NCI-H446 (cell line): ENCODE measurements around the gene DLX6.

Source experiments
- DNase-seq, 2 experiments: peaks; one replicate each; lab custom pipeline; 2025; lab: John Stamatoyannopoulos, UW

Gene DLX6

DNA sequence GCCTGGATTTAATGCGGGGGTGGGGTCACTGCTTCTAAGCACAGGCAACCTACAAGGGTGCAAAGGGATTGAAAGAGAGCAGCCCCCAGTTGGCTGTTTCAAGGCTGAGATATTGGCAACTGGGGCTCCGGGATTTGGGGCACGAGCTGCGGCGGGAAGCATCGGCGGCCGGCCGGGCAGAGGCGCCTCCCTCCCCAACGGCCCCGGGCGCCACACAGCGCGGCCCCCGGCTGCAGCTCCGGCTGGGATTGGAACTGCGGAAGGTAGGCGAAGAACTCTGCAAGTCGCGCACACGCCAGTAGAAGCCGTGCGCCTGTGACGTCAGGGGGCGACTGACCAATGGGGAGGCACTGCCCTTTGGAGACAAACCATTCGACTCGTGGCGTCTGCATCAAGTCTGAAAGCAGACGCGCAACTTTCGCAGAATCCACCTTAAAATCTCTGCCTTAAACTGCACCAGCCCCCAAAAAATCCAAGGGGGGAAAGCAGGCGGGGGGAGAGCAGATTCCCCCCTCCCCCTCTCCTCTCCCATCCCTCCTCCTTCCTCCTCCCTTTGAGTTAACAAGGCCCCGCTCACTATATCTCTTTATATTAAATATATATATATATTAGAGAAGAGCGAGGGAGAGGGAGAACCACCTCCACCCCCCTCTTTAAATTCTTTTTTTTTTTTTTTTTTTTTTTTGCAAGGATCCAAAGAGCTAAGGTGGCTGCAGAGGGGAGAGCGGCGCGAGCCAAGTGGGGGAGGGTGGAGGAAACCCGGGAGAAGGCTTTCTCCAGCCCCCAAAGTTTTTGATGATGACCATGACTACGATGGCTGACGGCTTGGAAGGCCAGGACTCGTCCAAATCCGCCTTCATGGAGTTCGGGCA is at the start of gene DLX6:
Gene DLX6 (plus strand): TSS at position 371 of the 872 bp plus-strand sequence. CDS start 425 bp downstream, at position 796.
- DNase-seq: peak; percentile 70 to 93

DNA sequence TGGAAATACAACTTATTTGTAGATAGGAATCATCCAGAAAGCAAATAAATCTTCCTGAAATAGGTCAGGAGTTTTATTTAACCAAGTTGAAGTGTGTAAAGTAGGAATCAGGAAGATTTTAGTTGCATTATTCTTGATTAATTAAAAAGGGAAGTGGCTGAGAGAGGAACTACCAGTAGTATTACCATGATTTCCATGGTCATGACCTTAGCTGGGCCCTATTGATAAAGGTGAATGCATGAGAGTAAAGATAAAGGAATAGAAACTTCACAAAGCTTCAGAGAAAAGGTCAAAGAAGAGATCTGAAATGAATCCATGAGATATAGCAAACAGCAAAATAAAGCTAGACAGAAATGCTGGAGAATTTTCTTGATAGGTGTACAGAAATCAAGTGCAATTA is 46.2 kb upstream of the DLX6 start:
- DNase-seq: no peak

DNA sequence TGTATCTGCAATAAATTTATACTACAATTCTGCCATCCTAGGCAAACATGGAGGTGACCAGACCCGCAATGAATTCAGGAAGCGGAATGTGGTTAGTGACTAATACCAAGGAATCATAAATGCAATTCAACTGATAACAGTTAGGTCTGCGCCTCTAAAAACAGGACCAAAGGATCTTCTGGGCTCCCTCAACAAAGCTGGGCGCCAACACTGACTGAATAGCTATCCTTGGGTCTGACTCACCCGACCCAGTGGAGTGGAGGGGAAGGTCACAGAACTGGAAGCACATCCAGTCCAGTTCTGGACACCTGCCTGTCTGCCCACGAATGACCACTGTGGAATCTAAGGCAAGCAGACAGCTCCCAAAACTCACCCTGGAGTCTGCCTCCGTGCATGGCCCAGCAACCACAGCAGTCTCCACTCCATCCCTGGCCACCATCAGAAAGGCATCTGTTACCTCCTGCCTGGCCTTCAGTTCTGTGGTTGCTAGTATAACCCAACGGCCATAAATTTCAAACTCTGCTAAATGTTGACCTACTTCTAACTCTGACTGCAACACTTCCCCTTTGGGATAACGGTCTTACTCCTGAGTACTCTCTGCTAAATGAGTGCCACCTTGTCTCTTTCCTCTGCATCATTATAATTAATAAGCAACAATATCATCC is 43.0 kb upstream of the DLX6 start:
- no peak for DNase-seq

DNA sequence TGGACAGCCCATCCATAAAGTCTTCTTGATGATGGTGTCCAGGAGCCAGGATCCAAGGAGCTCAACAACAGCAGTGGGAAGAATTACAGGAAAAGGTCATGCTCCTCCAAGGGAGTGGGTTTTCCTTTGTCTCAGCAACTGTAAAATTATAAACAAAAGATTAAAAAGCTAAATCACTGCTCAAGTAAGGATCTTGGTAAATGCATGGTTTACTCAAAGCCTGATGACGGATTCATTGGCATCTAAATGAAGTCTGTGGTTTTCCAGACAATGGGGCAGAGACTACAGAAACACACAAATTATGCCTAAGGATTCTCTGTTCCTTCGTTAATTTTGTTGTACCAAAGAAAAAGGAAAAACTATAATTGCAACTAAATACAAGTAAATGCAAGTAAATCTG is 36.4 kb upstream of the DLX6 start:
- DNase-seq: no peak

DNA sequence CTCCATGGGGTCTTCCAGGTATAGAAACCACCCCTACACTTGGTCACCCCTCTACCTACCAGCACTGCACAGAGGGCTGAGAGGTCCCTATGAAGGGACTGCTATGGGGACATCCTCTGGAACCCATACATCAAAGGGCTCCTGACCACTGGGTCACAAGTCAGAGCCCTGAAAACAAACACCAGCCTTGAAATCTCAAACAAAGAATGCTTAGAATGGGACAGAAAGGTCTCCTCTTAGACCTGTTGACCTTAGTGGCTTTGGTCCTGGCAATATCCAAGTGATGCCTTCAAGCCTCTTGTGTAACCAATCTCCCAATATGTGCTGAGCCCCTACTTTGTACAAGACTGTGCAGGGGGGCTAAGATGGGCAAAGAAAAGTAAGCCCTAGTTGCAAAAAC is 34.6 kb upstream of the DLX6 start:
- DNase-seq: no peak

DNA sequence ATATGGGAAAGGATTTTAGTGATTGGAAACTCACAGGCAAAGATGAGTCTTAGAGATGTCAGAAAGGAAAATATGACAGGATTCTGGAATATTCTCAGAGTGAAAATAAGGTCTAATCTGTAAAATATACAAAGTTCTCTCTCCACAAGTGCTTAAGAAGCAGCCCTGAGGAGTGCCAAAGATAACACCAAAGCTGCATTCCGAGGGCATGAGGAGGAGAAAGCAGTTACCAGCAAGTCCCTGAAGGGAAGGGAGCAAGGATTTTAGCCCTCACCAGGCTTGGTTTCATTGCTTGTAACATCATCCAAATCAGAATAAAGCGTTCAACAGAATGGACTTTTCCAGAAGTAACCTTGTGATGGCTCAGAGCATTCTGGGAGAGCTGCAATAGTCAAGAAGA is 31.4 kb upstream of the DLX6 start:
- DNase-seq: no peak

DNA sequence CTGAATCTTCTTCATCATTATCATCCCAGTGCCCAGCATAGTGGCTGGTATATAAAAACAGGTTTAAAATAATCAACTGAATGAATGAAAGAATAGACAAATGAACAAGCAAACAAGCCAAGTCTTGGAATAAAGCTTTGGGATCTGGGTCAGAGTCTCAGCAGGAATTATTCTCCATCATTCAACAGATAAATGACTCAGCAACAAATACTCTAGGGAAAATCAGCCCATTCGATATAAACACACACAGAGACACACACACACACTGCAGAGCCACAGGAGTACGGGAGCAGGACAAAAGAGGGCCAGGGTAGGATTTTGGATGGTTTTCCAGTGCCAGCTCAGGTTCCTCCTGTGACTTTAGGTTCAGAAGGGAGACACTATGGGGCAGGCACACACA is 29.2 kb upstream of the DLX6 start:
- no peak for DNase-seq

DNA sequence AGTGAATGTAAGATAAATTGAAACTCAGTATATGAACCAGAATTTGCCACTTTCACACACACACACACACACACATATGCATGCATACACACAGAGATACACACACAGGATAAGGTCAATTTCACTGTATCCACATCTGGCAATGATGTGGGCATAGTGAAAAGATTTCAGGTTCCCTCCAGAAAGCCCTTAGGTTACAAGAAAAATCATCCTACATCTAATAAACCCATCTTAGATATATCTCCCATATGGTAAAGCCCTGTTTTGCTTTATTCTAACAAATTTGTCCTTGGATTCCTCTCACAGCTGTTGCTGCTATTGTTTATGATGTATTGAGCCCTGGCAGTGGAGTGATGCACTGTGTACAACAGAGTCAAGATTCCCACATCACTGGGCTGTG is 27.9 kb upstream of the DLX6 start:
- no peak for DNase-seq

DNA sequence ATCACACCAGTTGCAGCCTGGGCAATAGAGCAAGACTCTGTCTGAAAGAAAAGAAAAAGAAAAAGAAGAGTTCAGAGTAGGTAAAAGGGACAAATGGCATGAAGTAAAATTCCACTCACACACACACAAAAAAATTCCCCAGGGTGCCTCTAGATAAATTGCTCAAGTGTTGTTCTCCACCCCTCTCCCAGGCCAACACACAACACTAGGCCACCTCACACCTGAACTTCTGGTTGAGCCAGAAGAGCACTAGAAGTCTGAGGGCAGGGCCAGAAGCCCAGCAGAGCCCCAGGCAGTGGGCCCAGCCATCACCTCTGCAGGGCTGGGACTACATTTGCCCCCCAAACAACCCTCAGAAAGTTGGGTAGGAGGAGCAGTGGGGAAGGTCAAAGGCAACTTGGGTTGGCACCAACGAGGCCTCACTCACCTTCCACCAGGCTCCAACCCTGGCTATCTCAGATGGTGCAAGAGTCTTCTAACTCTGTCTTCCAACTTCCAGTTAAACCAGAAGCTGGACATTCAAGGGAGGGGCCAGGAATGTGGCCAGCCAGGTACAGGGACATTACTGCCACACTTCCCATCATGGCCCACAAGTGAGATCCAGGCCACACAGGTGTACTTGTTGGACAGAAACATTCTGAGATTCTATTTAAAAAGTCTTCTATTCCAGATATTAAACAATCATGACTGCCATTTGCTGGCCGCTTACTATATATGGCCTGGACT is 25.6 kb upstream of the DLX6 start:
- DNase-seq: no peak

DNA sequence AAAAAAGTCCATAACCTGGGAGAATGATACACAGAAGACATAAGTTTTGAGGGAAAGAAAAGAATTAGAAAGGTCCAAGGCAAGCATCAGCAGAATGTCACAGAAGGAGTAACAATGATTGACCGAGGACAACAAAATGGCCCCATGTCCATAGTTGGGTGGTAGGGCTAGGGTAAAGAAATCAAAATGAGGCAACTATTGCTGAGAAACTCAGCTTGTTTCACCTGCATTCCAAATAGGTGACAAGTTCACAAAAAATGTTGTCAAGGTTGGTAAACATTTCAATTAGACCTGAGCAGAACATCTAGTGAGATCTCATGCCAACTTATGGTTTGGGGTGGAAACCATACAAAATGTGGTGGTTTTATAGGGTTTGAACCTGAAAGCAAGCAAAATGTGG is 22.8 kb upstream of the DLX6 start:
- DNase-seq: no peak

DNA sequence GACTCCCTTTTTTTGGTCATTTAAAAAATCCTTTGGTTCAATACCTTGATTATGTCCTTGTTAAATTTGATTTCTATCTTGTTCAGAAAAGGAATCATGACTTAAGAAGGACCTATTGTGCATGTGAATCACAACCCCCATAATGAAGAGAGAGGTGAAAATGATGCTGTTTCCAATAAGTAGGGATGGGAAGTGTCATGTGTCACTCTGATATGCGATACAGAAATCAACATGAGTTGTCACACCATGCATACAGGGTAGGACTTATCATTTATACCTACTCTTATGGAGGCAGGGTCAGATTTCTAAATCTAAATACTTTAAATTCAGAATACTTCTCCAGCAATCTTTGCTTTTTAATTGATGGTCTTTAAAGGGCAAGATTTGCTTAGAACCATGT is 19.4 kb upstream of the DLX6 start:
- DNase-seq: no peak

DNA sequence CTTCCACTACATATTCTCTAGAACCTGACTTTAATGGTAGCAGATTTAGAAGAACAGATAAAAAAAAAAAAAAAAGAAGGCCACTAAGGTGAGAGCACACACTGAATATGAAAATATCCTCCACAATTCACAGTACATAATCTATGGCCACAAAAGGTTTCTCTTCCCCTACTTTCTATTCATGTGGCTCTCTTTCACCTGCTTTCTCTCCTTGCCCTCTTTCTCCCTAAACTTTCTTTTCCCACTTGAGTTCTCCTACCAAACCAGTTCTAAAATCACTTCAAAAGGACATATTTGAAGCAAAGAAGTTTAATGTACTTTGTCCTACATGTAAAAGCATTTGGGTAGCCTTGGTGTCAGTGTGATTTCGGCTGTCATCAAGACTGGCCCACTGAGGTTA is 18.5 kb upstream of the DLX6 start:
- DNase-seq: no peak

DNA sequence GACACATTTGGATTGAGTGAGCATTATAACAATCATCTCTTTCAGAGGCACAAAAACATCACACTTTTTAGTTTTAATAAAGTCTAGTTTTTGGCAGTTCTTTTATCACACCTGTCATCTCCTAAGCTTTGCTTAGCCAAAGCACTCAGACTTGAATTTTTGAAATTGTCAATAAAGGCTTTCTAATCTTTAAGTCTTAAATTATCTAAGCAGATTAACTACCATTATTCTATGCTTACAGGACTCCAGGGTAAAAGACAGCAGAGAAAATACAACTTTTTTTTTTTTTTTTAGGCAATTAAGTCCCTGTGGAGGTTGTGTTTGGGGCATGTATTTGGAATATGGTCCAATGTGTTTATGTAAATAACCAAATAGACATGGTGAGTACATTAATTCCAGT is 17.6 kb upstream of the DLX6 start:
- DNase-seq: no peak

DNA sequence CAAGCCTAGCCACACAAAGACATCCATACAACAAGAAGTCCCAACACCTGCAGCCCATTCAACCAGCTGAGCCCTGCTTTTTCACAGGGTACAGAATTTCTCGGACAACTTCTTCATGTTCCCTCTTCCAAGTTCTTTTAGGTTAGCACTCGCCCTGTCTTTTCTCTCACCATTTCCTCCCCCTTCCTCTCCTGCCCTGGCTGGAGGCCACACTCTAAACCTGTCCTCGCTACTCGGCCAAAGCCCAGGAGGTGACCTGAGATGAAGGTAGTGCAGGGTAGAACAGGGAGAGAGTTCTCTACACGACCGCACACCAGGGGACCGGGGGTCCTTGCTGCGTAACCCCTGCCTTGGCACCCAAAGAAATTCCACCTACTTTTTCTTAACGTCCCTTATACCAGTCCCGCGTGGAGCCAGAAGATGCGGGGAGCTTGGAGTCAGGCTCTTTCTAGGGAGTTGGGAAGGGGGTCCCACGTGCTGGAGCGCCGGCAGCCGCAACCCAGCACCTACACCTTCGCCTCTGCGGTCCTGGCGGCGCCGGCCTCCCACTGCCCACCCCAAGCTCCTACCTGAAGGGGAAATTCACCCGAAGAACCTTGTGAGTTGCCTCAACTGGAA is 16.0 kb upstream of the DLX6 start:
- DNase-seq: no peak

DNA sequence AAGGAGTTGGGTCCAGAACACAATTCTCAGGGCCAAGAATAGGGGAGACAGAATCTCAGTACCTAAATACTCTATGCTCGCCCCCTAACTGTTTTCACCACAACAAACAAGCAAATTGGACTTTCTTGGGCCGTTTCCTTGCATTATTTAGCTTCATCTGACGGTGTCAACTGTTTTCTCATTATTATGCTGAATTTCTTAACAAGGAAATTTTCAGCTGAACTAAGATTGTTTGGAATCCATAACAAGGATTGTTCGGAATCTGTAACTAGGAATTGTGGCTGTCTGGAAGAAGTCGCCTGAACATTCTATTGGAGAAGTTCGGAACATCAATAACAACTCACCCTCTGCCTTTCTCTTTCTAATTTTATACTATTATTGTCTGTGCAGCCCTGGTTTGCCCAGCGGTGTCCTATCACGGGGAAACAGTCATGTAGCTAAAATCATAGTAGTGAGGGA is 15.5 kb upstream of the DLX6 start:
- no peak for DNase-seq

DNA sequence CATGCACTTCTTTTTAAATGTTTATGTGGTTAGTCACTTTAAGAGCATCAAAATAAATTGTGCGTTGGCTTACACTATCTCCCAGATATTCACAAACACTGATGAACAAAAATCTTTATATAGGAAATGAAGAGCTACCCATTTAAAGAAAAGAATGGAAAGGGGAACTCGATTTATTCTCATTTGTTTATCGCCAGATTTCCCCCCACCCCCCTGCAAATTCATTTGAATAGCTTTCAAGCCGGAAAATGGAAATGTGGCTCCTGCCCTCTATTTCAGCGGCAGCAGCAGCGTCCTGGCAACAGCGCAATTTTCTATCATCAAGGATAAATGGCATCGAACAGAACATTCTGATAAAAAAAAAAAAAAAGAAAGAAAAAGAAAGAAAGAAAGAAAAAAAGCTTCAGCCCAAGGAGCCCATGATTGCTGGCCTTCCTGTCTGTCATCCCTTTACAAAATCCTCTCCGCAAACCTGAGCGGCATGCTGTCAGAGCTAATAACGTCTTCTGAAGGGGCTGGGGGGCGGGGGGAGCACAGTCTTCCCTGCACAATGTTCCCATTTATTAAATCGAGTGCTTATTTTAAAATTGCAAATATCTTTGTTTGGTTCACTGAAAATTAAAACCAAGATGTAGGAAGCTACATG is 13.7 kb upstream of the DLX6 start:
- no peak for DNase-seq

DNA sequence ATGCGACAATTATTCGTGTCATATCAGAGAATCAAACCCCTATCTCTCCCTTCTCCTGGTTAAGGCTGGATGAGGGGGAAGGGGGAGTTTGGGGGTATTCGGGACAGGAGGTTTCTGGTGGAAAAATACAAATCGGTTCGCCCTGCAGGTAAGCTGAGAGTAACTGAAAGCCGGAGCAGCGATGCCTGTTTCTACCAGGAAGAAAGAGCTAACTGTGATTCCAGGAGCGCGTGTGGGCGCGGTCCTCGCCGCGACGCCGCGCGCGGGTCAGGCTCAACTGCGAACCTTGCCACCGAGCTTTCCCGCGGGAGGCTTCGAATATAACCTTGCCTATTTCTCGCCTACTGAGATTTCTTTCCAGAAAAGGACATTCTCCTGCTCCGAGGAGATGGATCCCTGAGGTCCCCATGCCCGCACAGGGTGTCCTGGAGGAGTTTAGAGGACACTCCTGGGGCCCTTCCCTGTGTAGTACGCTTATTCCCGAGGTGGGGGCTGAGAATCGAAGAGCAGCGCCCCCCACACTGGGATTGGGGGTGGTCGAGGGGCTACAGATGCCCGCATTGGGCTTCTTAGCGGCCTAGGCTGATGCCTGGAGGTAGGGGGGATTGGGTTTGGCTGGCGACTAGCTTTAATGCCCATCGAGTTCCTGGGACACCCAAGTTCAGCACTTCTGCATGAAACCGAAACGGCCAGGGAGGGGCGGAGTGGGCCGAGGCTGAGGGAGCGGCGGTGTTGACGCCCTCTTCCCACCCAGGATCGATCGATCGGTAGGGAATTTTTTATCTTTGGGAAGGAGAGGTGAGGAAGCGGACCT is 13.0 kb upstream of the DLX6 start:
- DNase-seq: no peak

DNA sequence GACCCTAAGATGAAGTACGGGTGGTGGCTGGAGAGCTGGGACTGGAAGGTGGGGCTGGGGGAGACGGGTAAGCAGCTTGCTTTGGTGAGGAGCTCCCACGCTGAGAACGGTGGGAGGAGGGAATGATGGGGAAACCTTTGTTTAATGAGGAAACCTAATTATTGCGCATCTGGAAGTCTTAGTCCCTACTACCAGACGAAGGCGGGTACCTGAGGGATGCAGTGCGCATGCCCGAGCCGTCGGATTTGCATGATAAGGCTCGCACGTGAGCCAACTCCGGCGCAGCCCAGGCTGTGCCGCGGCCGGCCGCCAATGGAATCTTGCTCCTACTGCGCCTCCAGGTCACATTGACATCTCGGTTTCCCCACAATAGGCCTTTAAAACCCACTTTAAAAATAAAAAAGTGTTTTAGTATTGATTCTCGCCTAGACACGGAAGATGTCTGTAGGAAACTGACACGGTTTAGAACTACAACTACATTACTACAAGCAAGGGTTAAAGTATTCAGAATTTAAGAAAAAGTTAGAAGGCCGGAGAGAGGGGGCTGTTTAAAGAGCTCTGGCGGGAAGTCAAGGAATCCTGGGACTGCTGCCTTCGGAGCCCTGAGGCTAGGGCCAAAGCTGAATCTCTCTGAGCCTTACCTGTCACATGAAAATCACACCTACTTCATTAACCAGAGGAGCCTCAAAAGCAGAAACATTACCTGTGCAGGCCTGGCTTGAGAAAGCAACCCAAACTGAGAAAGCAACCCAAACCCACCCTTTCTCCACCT is 12.1 kb upstream of the DLX6 start:
- no peak for DNase-seq

DNA sequence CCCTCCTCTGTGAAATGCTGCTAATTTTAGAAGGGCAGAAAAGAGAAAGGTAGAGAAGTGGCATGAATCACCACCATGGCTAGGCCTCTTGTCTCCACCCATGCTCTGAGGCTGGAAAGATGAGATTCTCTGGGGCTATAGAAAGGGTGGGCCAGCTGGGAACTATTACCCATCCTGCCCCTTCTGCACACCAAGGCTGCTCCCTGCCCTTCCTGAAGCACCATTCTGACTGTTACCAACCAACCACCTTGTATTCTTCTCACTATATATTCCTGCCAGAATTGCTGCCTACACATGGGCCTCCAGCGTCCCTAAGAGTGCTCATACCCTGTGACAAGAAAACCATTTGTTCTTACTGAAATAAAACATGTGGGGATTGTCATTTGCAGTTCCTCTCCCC is 11.4 kb upstream of the DLX6 start:
- DNase-seq: no peak

DNA sequence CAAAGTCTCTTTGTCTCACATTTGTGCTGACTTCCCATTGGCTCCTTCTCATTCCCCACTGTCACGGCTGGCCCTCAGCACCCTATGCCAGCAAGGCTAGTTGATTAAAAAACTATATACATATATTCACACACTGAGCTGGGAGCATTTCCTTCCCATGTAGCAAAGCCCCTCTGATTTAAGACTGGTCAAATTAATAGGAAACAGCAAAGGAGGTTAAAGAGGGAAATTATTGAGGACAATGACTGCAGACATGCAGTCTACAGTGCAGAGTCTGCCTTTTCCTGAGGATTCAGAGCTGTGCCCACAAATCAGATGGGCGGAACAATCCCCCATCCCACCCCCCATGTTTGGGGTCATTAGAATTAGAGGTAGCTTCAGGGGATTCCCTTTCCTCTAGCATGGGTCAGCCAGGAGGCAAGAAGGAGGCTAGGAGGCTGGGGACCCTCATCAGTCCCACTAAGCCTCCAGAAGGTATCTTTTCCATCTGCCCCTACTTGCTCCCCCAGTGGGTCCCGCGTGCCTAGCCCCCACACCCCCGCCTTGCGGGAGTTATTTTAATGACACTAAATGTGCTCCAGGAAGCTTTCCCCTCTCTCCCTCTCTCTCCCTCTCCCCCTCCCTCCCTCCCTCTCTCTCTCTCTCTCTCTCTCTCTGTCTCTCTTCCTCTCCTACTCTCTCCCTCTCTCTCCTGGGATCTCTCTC is 9.8 kb upstream of the DLX6 start:
- no peak for DNase-seq
